ENCODE results near the gene PANK3. TPM values are rescaled to one million over a fixed set of nuclear protein-coding genes. Genes with fewer than 3 reads are reported as not detected.
"Not testable (repeated sequence)": the region's sequence is repeated elsewhere in the genome, so short reads cannot be mapped to it uniquely, and the experiment has no call there.

The PANK3 gene
- total RNA-seq, 1 experiment from 2014 or later, result 78.3 TPM

GRCh38 chr5:168575391-168576372 is 3.5 kb downstream of the PANK3 start:
- DNase-seq, result no peak
- H2AFZ ChIP-seq (ENCODE audit: low read length), result no peak overlapping the region
- H3K27me3 ChIP-seq (ENCODE audit: low read length), result no peaks in the 10 kb centered on the region
- no peak overlapping the region for H3K4me2 ChIP-seq (ENCODE audit: low read depth, low read length, poor library complexity, severe bottlenecking)
- no peaks in the 10 kb centered on the region for H3K9me2 ChIP-seq (replicated peaks; ENCODE audit: insufficient read depth, low read length)
- H3K9ac ChIP-seq (ENCODE audit: low read length), result no peak overlapping the region
- no peak overlapping the region for H3K4me3 ChIP-seq (ENCODE audit: low read length)
- H3K79me2 ChIP-seq (ENCODE audit: low read length), result peaks cover 77% of the 10 kb centered on the region
- H3K36me3 ChIP-seq (ENCODE audit: insufficient read depth, low read length), result peaks cover 32% of the 10 kb centered on the region
- H4K20me1 ChIP-seq (ENCODE audit: insufficient read depth, low read depth, low read length), result peaks cover 44% of the 10 kb centered on the region
- H3K4me1 ChIP-seq (ENCODE audit: low read length), result peaks cover 24% of the 10 kb centered on the region
- no peaks in the 10 kb centered on the region for H3K9me3 ChIP-seq (ENCODE audit: low read length)
- H3K27ac ChIP-seq (ENCODE audit: low read length), result no peak overlapping the region

GRCh38 chr5:168574156-168574555 is 5.0 kb downstream of the PANK3 start:
- peaks cover 53% of the 10 kb centered on the region for H4K20me1 ChIP-seq (ENCODE audit: insufficient read depth, low read depth, low read length)
- not testable (repeated sequence) for H3K9me3 ChIP-seq (ENCODE audit: low read length); H3K27ac ChIP-seq (ENCODE audit: low read length); H3K4me3 ChIP-seq (ENCODE audit: low read length); H2AFZ ChIP-seq (ENCODE audit: low read length); H3K9me2 ChIP-seq (replicated peaks; ENCODE audit: insufficient read depth, low read length); H3K4me2 ChIP-seq (ENCODE audit: low read depth, low read length, poor library complexity, severe bottlenecking); DNase-seq; H3K27me3 ChIP-seq (ENCODE audit: low read length); H3K9ac ChIP-seq (ENCODE audit: low read length)
- peaks cover 38% of the 10 kb centered on the region for H3K36me3 ChIP-seq (ENCODE audit: insufficient read depth, low read length)
- peaks cover 17% of the 10 kb centered on the region for H3K4me1 ChIP-seq (ENCODE audit: low read length)
- H3K79me2 ChIP-seq (ENCODE audit: low read length), result peaks cover 92% of the 10 kb centered on the region

DNA sequence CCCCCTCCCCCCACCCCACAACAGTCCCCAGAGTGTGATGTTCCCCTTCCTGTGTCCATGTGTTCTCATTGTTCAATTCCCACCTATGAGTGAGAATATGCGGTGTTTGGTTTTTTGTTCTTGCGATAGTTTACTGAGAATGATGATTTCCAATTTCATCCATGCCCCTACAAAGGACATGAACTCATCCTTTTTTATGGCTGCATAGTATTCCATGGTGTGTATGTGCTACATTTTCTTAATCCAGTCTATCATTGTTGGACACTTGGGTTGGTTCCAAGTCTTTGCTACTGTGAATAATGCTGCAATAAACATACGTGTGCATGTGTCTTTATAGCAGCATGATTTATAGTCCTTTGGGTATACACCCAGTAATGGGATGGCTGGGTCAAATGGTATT is 5.5 kb downstream of the PANK3 start:
- Histone ChIP-seq H3K36me3 (ENCODE audit: insufficient read depth, low read length) (peaks cover 38% of the 10 kb centered on the region), H3K4me1 (ENCODE audit: low read length) (peaks cover 17% of the 10 kb centered on the region), H4K20me1 (ENCODE audit: insufficient read depth, low read depth, low read length) (peaks cover 49% of the 10 kb centered on the region), H3K79me2 (ENCODE audit: low read length) (peaks cover 88% of the 10 kb centered on the region)
- not testable (repeated sequence) for H2AFZ ChIP-seq (ENCODE audit: low read length); H3K4me3 ChIP-seq (ENCODE audit: low read length); H3K9ac ChIP-seq (ENCODE audit: low read length); H3K4me2 ChIP-seq (ENCODE audit: low read depth, low read length, poor library complexity, severe bottlenecking); H3K9me3 ChIP-seq (ENCODE audit: low read length); H3K27ac ChIP-seq (ENCODE audit: low read length); H3K27me3 ChIP-seq (ENCODE audit: low read length); H3K9me2 ChIP-seq (replicated peaks; ENCODE audit: insufficient read depth, low read length); DNase-seq

GRCh38 chr5:168570490-168571328 is 8.5 kb downstream of the PANK3 start:
- H3K27me3 ChIP-seq (ENCODE audit: low read length), result no peaks in the 10 kb centered on the region
- no peak overlapping the region for H2AFZ ChIP-seq (ENCODE audit: low read length)
- H3K79me2 ChIP-seq (ENCODE audit: low read length), result peaks cover 88% of the 10 kb centered on the region
- no peaks in the 10 kb centered on the region for H3K9me2 ChIP-seq (replicated peaks; ENCODE audit: insufficient read depth, low read length)
- H3K9me3 ChIP-seq (ENCODE audit: low read length), result no peaks in the 10 kb centered on the region
- H3K9ac ChIP-seq (ENCODE audit: low read length), result no peak overlapping the region
- peaks cover 38% of the 10 kb centered on the region for H3K36me3 ChIP-seq (ENCODE audit: insufficient read depth, low read length)
- no peaks in the 10 kb centered on the region for H3K4me1 ChIP-seq (ENCODE audit: low read length)
- DNase-seq, result no peak
- H4K20me1 ChIP-seq (ENCODE audit: insufficient read depth, low read depth, low read length), result peaks cover 47% of the 10 kb centered on the region
- no peak overlapping the region for H3K27ac ChIP-seq (ENCODE audit: low read length)
- H3K4me2 ChIP-seq (ENCODE audit: low read depth, low read length, poor library complexity, severe bottlenecking), result no peak overlapping the region
- H3K4me3 ChIP-seq (ENCODE audit: low read length), result no peak overlapping the region

DNA sequence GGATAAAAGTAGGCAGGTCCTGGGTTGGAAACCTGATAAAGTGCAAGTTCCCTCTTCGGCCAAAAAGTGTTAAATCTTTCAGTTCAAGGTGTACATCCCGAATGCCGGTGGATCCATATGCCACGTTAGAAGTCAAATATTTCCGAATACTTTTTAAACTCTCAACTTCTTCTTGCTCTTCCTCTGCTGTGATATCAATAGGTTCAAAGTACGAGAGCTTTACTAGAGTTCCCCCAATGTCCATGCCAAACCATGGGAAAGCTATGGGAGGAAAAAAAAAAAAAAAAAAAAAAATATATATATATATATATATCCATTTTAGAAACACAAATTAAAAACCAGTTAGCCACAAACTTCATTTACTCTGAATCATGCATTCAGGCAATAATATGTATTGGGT is 10.4 kb downstream of the PANK3 start:
- H3K4me3 ChIP-seq (ENCODE audit: low read length), result no peak overlapping the region
- H3K9ac ChIP-seq (ENCODE audit: low read length), result no peak overlapping the region
- H3K9me2 ChIP-seq (replicated peaks; ENCODE audit: insufficient read depth, low read length), result no peaks in the 10 kb centered on the region
- no peak overlapping the region for H3K27ac ChIP-seq (ENCODE audit: low read length)
- no peak for DNase-seq
- peaks cover 34% of the 10 kb centered on the region for H4K20me1 ChIP-seq (ENCODE audit: insufficient read depth, low read depth, low read length)
- H3K27me3 ChIP-seq (ENCODE audit: low read length), result no peaks in the 10 kb centered on the region
- peaks cover 37% of the 10 kb centered on the region; the same call in 1 of the 2 replicates for H3K36me3 ChIP-seq (ENCODE audit: insufficient read depth, low read length)
- H3K9me3 ChIP-seq (ENCODE audit: low read length), result no peaks in the 10 kb centered on the region
- no peak overlapping the region for H2AFZ ChIP-seq (ENCODE audit: low read length)
- H3K79me2 ChIP-seq (ENCODE audit: low read length), result peaks cover 89% of the 10 kb centered on the region
- H3K4me2 ChIP-seq (ENCODE audit: low read depth, low read length, poor library complexity, severe bottlenecking), result no peak overlapping the region
- no peaks in the 10 kb centered on the region for H3K4me1 ChIP-seq (ENCODE audit: low read length)

DNA sequence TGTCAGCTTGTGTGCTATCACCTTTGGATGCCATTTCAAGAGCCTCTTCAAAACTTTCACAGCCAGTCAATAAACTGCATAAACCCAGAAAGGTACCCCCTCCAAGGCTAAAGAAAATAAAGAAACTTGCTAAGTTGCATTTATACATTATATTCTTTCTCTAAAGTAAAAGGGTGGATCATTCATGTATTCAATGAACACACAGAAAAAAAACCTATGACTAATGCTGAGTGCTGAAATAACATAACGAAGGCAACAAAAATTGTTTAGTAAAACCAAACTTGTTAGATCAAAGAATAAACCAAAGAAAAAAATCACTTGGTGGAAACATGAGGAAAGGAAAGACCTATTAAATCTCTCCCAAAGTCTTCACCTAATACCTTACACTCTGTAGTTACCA is 15.2 kb downstream of the PANK3 start:
- H2AFZ ChIP-seq (ENCODE audit: low read length), result no peak overlapping the region
- no peaks in the 10 kb centered on the region for H3K9me3 ChIP-seq (ENCODE audit: low read length)
- DNase-seq, result no peak
- no peak overlapping the region for H3K27ac ChIP-seq (ENCODE audit: low read length)
- H3K9me2 ChIP-seq (replicated peaks; ENCODE audit: insufficient read depth, low read length), result no peaks in the 10 kb centered on the region
- H3K36me3 ChIP-seq (ENCODE audit: insufficient read depth, low read length), result peaks cover 77% of the 10 kb centered on the region; the same call in 1 of the 2 replicates
- H4K20me1 ChIP-seq (ENCODE audit: insufficient read depth, low read depth, low read length), result peaks cover 18% of the 10 kb centered on the region
- no peak overlapping the region for H3K9ac ChIP-seq (ENCODE audit: low read length)
- H3K4me3 ChIP-seq (ENCODE audit: low read length), result no peak overlapping the region
- no peak overlapping the region for H3K4me2 ChIP-seq (ENCODE audit: low read depth, low read length, poor library complexity, severe bottlenecking)
- peaks cover 92% of the 10 kb centered on the region for H3K79me2 ChIP-seq (ENCODE audit: low read length)
- H3K27me3 ChIP-seq (ENCODE audit: low read length), result no peaks in the 10 kb centered on the region
- no peaks in the 10 kb centered on the region for H3K4me1 ChIP-seq (ENCODE audit: low read length)

- Histone ChIP-seq H3K9me2 (replicated peaks; ENCODE audit: insufficient read depth, low read length) (no peaks in the 10 kb centered on the region), H3K36me3 (ENCODE audit: insufficient read depth, low read length) (peaks cover 76% of the 10 kb centered on the region), H3K4me3 (ENCODE audit: low read length) (no peak overlapping the region), H3K27ac (ENCODE audit: low read length) (no peak overlapping the region), H3K9ac (ENCODE audit: low read length) (no peak overlapping the region), H3K9me3 (ENCODE audit: low read length) (no peaks in the 10 kb centered on the region), H3K4me2 (ENCODE audit: low read depth, low read length, poor library complexity, severe bottlenecking) (no peak overlapping the region), H3K79me2 (ENCODE audit: low read length) (peaks cover 79% of the 10 kb centered on the region), H4K20me1 (ENCODE audit: insufficient read depth, low read depth, low read length) (peaks cover 4% of the 10 kb centered on the region), H3K27me3 (ENCODE audit: low read length) (no peaks in the 10 kb centered on the region), H2AFZ (ENCODE audit: low read length) (no peak overlapping the region), H3K4me1 (ENCODE audit: low read length) (no peaks in the 10 kb centered on the region)
- DNase-seq, result no peak
Measured at GRCh38 chr5:168562279-168562678, 16.9 kb downstream of the PANK3 start.

- H3K27me3 ChIP-seq (ENCODE audit: low read length), result no peaks in the 10 kb centered on the region
- H3K4me1 ChIP-seq (ENCODE audit: low read length), result no peaks in the 10 kb centered on the region
- no peak overlapping the region for H3K9ac ChIP-seq (ENCODE audit: low read length)
- DNase-seq, result no peak
- no peak overlapping the region for H2AFZ ChIP-seq (ENCODE audit: low read length)
- no peaks in the 10 kb centered on the region; the same call in none of the 2 replicates for H4K20me1 ChIP-seq (ENCODE audit: insufficient read depth, low read depth, low read length)
- H3K4me2 ChIP-seq (ENCODE audit: low read depth, low read length, poor library complexity, severe bottlenecking), result no peak overlapping the region
- H3K79me2 ChIP-seq (ENCODE audit: low read length), result peaks cover 60% of the 10 kb centered on the region
- no peak overlapping the region for H3K27ac ChIP-seq (ENCODE audit: low read length)
- H3K36me3 ChIP-seq (ENCODE audit: insufficient read depth, low read length), result peaks cover 86% of the 10 kb centered on the region
- H3K9me2 ChIP-seq (replicated peaks; ENCODE audit: insufficient read depth, low read length), result no peaks in the 10 kb centered on the region
- no peaks in the 10 kb centered on the region for H3K9me3 ChIP-seq (ENCODE audit: low read length)
- no peak overlapping the region for H3K4me3 ChIP-seq (ENCODE audit: low read length)
Measured at GRCh38 chr5:168557389-168557788, 21.8 kb downstream of the PANK3 start.
